OCI-LY3 (cell line): ENCODE data around the gene PATL2.
A peak's percentile ranks its signal among the peaks of the same experiment; 100 is the strongest.

ENCODE experiments used
- H2AFZ ChIP-seq: fragments of 200-600, 300-600 bp; shearing (Covaris generic); 2 replicates; pipeline ENCODE4 v1.6.0; 2014; ENCODE audit warnings: antibody characterized with exemption, low read depth, low read length
- H3K27ac ChIP-seq: fragments of 200-600, 300-600 bp; sonication (generic); 2 replicates; pipeline ENCODE4 v1.5.1; 2014; ENCODE audit warnings: mild to moderate bottlenecking, low read length, moderate library complexity, mixed read lengths
- H3K27me3 ChIP-seq: fragments of 200-600, 300-600 bp; sonication (generic); 2 replicates; pipeline ENCODE4 v1.6.1; 2014; ENCODE audit warnings: low read depth, low read length, mixed read lengths
- H3K36me3 ChIP-seq: fragments of 200-600, 300-600 bp; sonication (generic); replicated peaks from 2 replicates; pipeline ENCODE3; 2014; ENCODE audit warnings: low read depth, low read length, mixed read lengths
- H3K4me1 ChIP-seq: fragments of 300-600, 200-600 bp; sonication (generic); 2 replicates; pipeline ENCODE4 v1.6.1; 2014; ENCODE audit warnings: low read length, mixed read lengths
- H3K4me2 ChIP-seq: fragments of 200-600, 300-600 bp; sonication (generic); 2 replicates; pipeline ENCODE4 v1.6.1; 2014; ENCODE audit warnings: low read length, mixed read lengths
- H3K4me3 ChIP-seq: fragments of 300-600, 200-600 bp; sonication (generic); 2 replicates; pipeline ENCODE4 v1.5.1; 2014; ENCODE audit warnings: antibody characterized with exemption, mild to moderate bottlenecking, low read length, moderate library complexity
- H3K79me2 ChIP-seq: fragments of 300-600, 200-600 bp; shearing (Covaris generic); 2 replicates; pipeline ENCODE4 v1.6.1; 2014; ENCODE audit warnings: mild to moderate bottlenecking, low read length, mixed read lengths
- H3K9ac ChIP-seq: fragments of 300-600, 200-600 bp; shearing (Covaris generic); 2 replicates; pipeline ENCODE4 v1.6.0; 2014; ENCODE audit warnings: mild to moderate bottlenecking, low read length, moderate library complexity
- H3K9me3 ChIP-seq: fragments of 200-600, 300-600 bp; shearing (Covaris generic); 2 replicates; pipeline ENCODE4 v1.6.1; 2014; ENCODE audit warnings: low read length, mixed read lengths; ENCODE audit not compliant: insufficient read depth
- H4K20me1 ChIP-seq: fragments of 200-600, 300-600 bp; sonication (generic); 2 replicates; pipeline ENCODE4 v1.6.1; 2016; ENCODE audit warnings: low read length, mixed read lengths; ENCODE audit not compliant: insufficient read depth
- EZH2phosphoT487 ChIP-seq: fragments of 200-600 bp; shearing (Covaris generic); IDR thresholded peaks from 2 replicates; pipeline ENCODE4 v1.6.1; 2018; ENCODE audit warnings: antibody characterized with exemption, mixed run types, low read depth
- TF ChIP-seq, protein P1 (sequence below): fragments of 200-600, 300-600 bp; sonication (generic); IDR thresholded peaks from 2 replicates; pipeline ENCODE4 v1.5.1; 2014; ENCODE audit warnings: antibody characterized with exemption, low read length, low read depth

The PATL2 gene

GRCh38 chr15:44736181-44736765 is 25.1 kb upstream of the PATL2 start, which contains the start of gene TRIM69:
Gene TRIM69 (plus strand): TSS chr15:44736528. CDS start chr15:44736705, 177 bp downstream.
- Histone ChIP-seq H4K20me1 (no peaks in the 10 kb centered on the region), H3K79me2 (peaks cover 11% of the 10 kb centered on the region), H3K27ac (peak within 1 kb of the TSS; percentile 69), H2AFZ (peak within 1 kb of the TSS; percentile 45), H3K4me1 (peaks cover 30% of the 10 kb centered on the region), H3K9me3 (no peaks in the 10 kb centered on the region), H3K27me3 (no peaks in the 10 kb centered on the region), H3K4me3 (peak within 1 kb of the TSS; percentile 45), H3K9ac (peak within 1 kb of the TSS; percentile 39), H3K36me3 (peaks cover 13% of the 10 kb centered on the region), H3K4me2 (peak within 1 kb of the TSS; percentile 66)
- TF ChIP-seq EZH2phosphoT487, result no peak

GRCh38 chr15:44735482-44736180 is 24.5 kb upstream of the PATL2 start:
- no peaks in the 10 kb centered on the region for H3K27me3 ChIP-seq
- H2AFZ ChIP-seq, result peak overlapping the region; percentile 45
- H3K79me2 ChIP-seq, result peaks cover 17% of the 10 kb centered on the region
- peak overlapping the region; percentile 45 for H3K4me3 ChIP-seq
- H3K36me3 ChIP-seq, result peaks cover 14% of the 10 kb centered on the region
- peak overlapping the region; percentile 69 for H3K27ac ChIP-seq
- no peaks in the 10 kb centered on the region for H3K9me3 ChIP-seq
- H3K4me1 ChIP-seq, result peaks cover 31% of the 10 kb centered on the region
- no peaks in the 10 kb centered on the region for H4K20me1 ChIP-seq
- peak overlapping the region; percentile 66 for H3K4me2 ChIP-seq
- peak overlapping the region; percentile 39 for H3K9ac ChIP-seq
- TF ChIP-seq EZH2phosphoT487, result no peak
- TF ChIP-seq, protein P1, sequence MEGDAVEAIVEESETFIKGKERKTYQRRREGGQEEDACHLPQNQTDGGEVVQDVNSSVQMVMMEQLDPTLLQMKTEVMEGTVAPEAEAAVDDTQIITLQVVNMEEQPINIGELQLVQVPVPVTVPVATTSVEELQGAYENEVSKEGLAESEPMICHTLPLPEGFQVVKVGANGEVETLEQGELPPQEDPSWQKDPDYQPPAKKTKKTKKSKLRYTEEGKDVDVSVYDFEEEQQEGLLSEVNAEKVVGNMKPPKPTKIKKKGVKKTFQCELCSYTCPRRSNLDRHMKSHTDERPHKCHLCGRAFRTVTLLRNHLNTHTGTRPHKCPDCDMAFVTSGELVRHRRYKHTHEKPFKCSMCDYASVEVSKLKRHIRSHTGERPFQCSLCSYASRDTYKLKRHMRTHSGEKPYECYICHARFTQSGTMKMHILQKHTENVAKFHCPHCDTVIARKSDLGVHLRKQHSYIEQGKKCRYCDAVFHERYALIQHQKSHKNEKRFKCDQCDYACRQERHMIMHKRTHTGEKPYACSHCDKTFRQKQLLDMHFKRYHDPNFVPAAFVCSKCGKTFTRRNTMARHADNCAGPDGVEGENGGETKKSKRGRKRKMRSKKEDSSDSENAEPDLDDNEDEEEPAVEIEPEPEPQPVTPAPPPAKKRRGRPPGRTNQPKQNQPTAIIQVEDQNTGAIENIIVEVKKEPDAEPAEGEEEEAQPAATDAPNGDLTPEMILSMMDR, result no peak

- Histone ChIP-seq H3K4me2 (peak overlapping the region; percentile 66), H3K9me3 (no peaks in the 10 kb centered on the region), H3K4me1 (peaks cover 35% of the 10 kb centered on the region), H3K4me3 (peak overlapping the region; percentile 45; the same call in 1 of the 2 replicates), H2AFZ (no peak overlapping the region), H3K27ac (peak overlapping the region; percentile 69), H3K79me2 (peaks cover 24% of the 10 kb centered on the region), H3K27me3 (no peaks in the 10 kb centered on the region), H3K9ac (peak overlapping the region; percentile 39), H4K20me1 (no peaks in the 10 kb centered on the region), H3K36me3 (peaks cover 14% of the 10 kb centered on the region)
- TF ChIP-seq, protein P1, result no peak
- TF ChIP-seq EZH2phosphoT487, result no peak
These were observed 23.8 kb upstream of the PATL2 start for GRCh38 chr15:44734839-44735481.

- H4K20me1 ChIP-seq, result no peaks in the 10 kb centered on the region
- peaks cover 54% of the 10 kb centered on the region for H3K4me1 ChIP-seq
- H3K27me3 ChIP-seq, result no peaks in the 10 kb centered on the region
- peaks cover 14% of the 10 kb centered on the region for H3K36me3 ChIP-seq
- peak overlapping the region; percentile 92 for H3K27ac ChIP-seq
- no peaks in the 10 kb centered on the region for H3K9me3 ChIP-seq
- peak overlapping the region; percentile 86 for H3K4me3 ChIP-seq
- no peak overlapping the region for H2AFZ ChIP-seq
- peaks cover 52% of the 10 kb centered on the region for H3K79me2 ChIP-seq
- TF ChIP-seq, protein P1, result no peak
- TF ChIP-seq EZH2phosphoT487, result no peak
- H3K9ac ChIP-seq, result peak overlapping the region; percentile 96
- H3K4me2 ChIP-seq, result peak overlapping the region; percentile 77
These were observed 18.4 kb upstream of the PATL2 start for GRCh38 chr15:44729408-44730127.
